ENCODE measurements around the gene SLC35B2.
A peak's percentile ranks its signal among the peaks of the same experiment; 100 is the strongest.

Gene SLC35B2

DNA sequence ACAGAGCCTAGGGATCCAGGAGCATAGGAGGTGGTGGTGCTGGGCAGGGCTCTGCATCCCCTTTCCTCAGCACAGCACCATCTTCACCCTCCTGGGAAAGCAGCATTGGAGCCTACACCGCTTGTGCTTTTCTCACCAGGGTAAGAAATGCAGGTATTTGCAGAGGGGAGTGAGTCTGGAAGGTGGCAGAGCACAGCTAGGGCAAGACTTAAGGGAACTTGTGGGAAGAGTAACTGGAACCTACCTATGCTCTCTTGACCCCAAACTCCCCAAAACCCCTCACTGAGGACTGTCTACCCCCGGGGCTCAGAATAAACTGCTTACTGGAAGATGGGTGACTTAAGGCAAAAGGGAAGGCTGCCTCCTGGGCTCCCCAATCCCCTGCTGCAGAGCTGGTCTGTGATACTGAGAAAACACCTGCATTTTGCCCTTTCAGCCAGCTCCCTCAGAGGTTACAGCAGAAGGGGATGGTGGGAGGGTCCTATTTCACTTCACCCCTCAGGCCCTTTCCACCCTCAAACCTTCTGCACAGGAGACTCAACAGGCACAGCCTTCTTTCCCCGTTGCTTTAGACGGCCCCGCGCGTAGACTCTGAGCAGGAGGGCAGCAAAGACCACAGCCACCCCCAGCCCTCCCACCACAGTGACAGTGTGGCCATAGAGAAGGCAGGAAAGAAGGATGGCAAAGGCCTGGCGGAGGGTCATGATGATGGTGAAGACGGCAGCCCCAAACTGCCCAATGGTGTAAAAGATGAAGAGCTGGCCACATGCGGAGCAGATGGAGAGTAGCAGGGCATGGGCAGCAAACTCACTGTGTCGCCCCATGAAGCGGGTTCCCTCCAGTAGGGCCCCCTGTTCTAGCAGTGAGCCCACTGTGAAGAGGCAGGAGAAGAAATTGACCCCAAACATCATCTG, 2.9 kb downstream of the SLC35B2 start:
- peak; percentile 42 for DNase-seq (ENCODE audit: low read depth)

GRCh38 chr6:44253307-44254101, 3.8 kb downstream of the SLC35B2 start:
- peak; percentile 73 for DNase-seq (ENCODE audit: low read depth)

DNA sequence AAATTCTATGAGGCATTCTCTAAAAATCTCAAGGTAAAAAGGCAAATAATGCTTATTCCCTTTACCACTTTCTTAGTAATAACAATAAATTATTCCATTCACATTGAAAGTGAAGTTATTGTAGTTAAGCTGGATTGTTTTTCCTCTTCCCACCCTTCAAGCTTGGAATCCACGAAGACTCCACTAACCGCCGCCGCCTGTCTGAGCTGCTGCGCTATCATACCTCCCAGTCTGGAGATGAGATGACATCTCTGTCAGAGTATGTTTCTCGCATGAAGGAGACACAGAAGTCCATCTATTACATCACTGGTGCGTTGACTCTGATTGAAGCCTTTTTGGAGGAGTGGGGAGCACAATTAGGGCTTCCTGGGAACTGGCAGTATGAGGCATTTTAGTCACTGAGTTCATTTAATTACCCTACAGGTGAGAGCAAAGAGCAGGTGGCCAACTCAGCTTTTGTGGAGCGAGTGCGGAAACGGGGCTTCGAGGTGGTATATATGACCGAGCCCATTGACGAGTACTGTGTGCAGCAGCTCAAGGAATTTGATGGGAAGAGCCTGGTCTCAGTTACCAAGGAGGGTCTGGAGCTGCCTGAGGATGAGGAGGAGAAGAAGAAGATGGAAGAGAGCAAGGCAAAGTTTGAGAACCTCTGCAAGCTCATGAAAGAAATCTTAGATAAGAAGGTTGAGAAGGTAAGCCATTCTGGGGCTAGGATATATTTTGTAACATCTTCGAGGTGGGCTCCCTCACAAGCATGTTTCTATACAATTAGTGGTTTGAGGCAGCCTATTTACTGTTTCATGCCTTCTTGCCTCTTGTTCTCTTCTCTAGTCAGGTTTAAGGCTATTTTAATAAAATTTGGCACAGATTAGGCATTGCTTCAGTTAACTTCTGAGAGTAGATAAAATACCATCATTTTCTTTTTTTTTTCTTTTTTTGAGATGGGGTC, 5.5 kb downstream of the SLC35B2 start:
- no peak for DNase-seq (ENCODE audit: low read depth)

- no peak for DNase-seq (ENCODE audit: low read depth)
Observed at GRCh38 chr6:44250718-44251123, 6.6 kb downstream of the SLC35B2 start.

- no peak for DNase-seq (ENCODE audit: low read depth)
Observed at GRCh38 chr6:44250067-44250717, 7.1 kb downstream of the SLC35B2 start.

- DNase-seq (ENCODE audit: low read depth) = no peak
Observed at GRCh38 chr6:44249082-44249748, 8.1 kb downstream of the SLC35B2 start.

GRCh38 chr6:44248579-44248978, 8.7 kb downstream of the SLC35B2 start:
- no peak for DNase-seq (ENCODE audit: low read depth)

DNA sequence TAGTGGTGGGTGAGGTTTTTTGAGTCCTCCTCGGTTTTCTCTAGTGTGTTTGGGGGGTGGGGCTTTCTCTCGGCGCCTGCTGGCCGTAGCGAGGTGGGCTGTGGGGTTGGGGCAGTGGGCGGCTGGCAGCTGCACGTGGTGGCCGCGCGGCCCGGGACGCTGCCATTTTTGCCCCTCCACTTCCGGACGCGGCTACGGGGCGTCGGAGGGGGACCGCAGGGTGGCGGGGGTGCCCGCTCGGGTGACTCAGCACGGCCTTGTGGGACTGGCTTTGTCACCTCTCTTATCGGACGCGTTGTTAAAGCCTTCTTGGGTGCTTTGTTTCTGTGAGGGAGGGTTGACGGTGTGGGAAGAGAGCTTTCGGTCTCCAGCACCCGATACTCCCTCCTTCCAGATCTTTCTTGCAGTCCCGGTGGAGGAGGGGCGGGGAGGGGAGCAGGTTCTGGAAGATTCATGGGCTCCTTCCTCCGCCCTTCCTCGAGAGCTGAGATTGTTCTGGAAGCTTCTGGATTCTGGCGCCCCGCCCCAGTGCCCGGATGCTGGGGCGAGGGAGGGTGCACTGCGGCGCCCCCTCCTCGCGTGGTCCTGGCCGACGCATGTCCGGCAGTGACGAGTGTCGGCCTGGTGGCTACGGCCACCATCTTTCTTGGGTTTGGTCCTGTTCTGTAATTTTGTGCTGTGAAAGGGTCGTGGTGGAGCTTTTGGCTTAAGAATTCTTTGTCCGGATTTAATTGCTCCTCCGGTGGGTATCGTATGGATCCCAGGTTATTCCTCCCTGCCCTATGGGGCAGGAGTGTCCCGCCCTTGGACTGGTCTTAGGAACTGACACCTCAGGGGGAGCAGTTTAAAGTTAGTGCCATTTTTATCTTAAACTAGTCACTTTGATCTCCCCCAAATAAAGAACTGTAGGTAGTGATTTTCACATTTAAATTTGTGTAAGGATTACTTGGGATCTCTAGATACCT, 9.7 kb downstream of the SLC35B2 start:
- peak; percentile 71 for DNase-seq (ENCODE audit: low read depth)

DNA sequence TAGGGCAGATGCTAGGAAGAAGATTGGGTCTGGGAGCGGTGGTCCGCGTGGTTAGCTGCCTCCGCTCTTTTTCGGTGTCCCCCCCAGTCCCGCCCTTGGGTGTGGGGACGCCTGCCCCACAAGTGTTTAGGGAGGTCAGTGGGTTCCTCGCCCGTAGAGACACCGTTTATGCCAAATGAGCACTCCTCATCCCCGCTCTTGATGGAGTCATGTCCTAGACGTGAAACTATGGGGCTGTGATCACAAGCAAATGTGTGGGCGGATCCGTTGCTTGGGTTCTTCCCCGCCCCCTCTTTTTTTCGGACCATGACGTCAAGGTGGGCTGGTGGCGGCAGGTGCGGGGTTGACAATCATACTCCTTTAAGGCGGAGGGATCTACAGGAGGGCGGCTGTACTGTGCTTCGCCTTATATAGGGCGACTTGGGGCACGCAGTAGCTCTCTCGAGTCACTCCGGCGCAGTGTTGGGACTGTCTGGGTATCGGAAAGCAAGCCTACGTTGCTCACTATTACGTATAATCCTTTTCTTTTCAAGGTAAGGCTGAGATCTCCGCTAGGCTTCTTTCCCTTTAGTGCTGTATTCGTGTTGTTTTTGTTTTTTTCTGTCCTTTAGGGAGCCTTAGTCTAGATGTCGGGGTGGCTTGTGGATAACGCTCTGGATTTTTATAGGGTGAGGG, 10.5 kb downstream of the SLC35B2 start, which contains the start of gene HSP90AB1:
Gene HSP90AB1, plus strand, starts transcription at position 439 of the 675 bp plus-strand sequence. CDS start 1,529 bp downstream, outside the sequence.
- peak; percentile 100 for DNase-seq (ENCODE audit: low read depth)

DNA sequence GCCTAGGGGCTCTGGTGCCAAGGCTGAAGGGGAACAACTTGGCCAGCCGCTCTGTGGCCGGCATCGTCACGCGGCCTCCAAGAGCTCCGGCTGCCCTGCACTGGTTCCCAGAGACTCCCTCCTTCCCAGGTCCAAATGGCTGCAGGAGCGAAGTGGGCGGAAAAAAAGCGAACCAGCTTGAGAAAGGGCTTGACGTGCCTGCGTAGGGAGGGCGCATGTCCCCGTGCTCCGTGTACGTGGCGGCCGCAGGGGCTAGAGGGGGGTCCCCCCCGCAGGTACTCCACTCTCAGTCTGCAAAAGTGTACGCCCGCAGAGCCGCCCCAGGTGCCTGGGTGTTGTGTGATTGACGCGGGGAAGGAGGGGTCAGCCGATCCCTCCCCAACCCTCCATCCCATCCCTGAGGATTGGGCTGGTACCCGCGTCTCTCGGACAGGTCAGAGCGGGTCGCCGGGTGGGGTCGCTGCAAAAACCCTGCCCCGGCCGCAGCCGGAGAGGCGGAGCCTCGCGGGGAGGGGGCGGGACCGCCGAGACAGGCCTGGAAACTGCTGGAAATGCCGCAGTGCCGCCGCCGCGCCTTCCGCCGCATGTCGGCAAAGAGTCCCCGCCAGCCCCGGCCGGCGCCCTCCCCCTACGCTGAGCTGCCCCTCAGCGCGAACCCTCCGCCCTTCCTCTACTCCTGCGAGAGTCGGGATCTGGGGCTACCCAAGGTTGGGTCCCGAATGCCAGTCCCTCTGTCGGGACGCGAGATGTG, 11.2 kb downstream of the SLC35B2 start:
- peak; percentile 84 for DNase-seq (ENCODE audit: low read depth)

DNA sequence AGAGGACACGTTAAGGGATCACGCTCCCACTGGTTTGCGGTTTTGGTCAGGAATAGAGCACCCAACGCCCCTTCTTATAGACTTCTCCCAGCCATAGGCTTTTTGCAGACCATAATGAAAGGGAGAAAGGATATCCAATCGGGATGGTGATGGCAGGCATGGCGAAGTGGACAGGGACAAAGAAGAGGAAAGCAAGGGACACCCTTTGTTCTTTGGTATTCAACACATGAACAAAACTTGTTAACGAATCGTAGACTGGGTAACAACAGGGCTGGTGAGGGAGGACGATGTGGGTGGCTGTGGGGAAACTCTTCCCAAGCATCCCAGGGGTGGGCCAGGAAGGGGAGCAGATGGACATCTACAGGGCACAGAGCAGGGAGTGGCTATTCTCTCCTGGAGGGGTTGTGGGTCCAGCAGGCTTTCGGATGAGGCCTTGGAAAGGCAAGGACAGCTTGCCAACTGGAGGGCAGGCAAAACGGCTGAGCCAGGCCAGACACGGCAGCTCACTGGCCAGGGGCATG, 11.9 kb downstream of the SLC35B2 start:
- no peak for DNase-seq (ENCODE audit: low read depth)

GRCh38 chr6:44243345-44243744, 14.0 kb downstream of the SLC35B2 start:
- no peak for DNase-seq (ENCODE audit: low read depth)

DNA sequence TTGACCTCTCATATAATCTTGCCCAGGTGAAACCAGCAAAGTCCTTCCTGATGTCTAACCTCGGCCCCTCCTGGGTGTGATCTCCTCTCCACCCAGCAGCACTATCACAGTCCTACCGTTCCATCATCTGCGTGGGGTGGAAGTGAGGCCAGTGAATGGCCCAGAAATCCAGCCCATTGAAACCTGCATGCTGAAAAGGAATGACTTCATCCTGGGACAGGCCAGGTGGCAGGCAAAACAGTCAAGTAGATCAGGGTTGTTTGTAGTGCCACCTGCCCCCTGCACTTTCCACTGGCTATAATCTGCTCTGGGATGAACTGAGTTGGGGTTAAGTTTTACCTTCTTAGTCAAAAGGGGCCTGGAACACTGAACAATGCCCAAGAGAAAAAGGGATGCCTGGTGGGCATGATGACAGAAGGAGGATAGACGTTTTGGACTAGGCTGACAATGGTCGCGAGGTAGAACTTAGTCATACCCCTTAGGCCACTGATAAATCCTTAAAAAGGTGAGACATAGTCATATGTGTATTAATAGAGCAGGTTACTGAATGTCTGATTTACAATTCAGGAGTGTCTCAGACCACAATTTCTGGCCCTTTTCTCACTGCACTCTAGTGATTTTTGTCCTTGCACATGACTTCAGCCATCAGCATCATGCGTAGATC, 18.5 kb downstream of the SLC35B2 start:
- no peak for DNase-seq (ENCODE audit: low read depth)

GRCh38 chr6:44237813-44238433, 19.4 kb downstream of the SLC35B2 start:
- peak; percentile 79 for DNase-seq (ENCODE audit: low read depth)

DNA sequence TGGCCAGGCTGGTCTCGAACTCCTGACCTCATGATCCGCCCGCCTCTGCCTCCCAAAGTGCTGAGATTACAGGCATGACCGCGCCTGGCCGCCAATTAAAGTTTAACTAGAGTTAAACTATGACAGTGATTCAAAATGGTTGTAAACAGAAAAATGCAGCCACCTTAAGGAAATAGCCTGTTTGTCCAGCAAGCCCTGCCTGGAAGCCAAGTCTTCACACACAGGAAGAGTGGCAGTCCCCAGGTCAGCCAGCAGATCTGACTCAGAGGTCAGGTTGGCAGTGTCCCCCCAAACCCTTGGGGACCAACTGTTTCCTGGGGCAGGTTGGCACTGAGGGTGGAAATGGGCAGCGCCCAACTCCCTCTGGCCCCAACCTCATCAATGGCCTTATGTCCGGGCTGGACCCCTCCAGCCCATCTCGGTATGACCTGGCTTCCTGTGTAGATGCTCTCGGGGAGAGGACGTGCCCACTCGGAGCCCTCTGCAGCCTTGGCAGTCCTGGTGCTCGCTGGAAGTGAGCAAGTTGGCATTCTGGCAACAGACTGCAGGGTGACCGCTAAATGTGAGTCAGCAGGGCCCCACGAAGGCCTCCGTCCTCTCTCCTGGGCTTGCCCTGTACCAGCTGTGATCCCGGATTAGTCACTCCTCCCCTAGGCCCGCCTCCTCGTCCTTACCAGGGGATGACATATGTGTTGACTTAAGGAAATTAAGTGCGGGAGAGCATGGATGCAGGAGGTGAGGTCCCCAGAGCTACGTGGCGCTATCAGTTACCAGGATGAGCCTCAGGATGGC, 20.1 kb downstream of the SLC35B2 start:
- peak; percentile 99 for DNase-seq (ENCODE audit: low read depth)
